GM18907 (cell line): ENCODE measurements around the gene RGS16.
A peak's percentile ranks its signal among the peaks of the same experiment; 100 is the strongest.
"Not testable (repeated sequence)": the region's sequence is repeated elsewhere in the genome, so short reads cannot be mapped to it uniquely, and the experiment has no call there.

Source experiments
- ATAC-seq: cut with Tn5 transposase; IDR thresholded peaks from one replicate; pipeline ENCODE4 v1.9.1; 2021; ENCODE audit warnings: mild to moderate bottlenecking, moderate library complexity; ENCODE audit not compliant: unreplicated experiment

Gene RGS16

GRCh38 chr1:182604175-182605164 lies at the start of gene RGS16:
Gene RGS16 (minus strand): TSS chr1:182604389. CDS start chr1:182604259, 130 bp downstream.
- peak; percentile 89 for ATAC-seq

- ATAC-seq = no peak
Measured at GRCh38 chr1:182653986-182654385, 49.8 kb upstream of the RGS16 start.

DNA sequence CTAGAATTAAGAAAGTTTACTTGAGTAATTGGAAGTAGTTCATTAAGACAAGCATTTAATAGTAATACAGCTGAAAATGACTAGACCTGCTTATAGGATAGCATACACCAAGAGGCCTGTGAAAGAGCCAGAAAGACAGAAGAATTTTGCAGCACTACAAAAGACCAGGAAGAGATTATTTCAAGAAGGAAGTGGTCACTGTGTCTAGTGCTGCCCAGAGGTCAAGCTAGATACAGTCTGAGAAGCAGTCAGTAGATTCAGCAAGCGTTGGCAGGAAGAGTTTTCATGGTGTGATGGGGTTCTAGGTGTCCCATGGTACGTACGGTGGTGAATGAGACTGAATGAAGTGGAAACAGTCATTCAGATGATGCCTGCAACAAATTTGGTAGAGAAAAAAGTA lies 48.7 kb upstream of the RGS16 start:
- no peak for ATAC-seq

- ATAC-seq = no peak
Measured at GRCh38 chr1:182651339-182651724, 47.1 kb upstream of the RGS16 start.

- no peak for ATAC-seq
Measured at GRCh38 chr1:182650678-182651338, 46.6 kb upstream of the RGS16 start.

- no peak for ATAC-seq
Measured at GRCh38 chr1:182649041-182649440, 44.9 kb upstream of the RGS16 start.

DNA sequence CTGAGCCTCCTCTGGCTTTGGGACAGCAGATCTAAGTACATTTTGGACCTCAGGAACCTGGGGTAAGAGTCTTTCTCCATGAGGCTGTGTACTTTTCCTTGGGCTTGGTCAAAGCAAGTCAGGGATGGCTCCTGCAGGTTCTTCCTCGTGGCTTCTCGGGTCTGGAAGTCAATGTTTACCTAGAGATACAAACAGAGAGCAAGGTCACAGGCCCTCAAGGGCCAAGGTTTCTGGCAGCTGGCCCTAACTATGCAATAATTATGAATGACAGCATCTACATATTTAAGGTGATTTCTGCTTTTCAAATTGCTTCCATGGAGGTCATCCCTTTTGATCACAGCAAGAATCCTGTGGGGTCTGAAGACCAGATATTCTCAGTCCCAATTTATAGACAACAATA lies 42.5 kb upstream of the RGS16 start:
- no peak for ATAC-seq

- ATAC-seq = no peak
Measured at GRCh38 chr1:182644886-182645285, 40.7 kb upstream of the RGS16 start.

- no peak for ATAC-seq
Measured at GRCh38 chr1:182643699-182644098, 39.5 kb upstream of the RGS16 start.

DNA sequence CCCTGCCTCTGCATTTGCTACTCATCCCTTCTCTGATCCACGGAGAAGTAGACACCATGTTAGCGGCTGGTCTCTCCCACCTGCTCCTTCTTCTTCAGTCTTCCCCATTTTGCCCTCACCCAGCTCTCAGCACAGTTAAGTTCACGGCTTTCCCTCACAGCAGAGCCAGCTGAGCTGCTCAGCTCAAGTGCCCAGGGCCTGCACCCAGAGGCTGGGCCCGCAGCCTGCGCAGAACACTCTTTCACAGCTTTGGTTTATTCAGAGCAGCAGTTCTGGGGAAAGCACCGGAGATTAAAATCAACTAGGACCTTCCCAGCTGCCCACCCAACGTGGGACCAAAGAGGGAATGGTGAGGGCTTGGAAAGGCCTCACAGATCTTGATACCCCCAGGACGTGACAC lies 38.3 kb upstream of the RGS16 start:
- no peak for ATAC-seq

DNA sequence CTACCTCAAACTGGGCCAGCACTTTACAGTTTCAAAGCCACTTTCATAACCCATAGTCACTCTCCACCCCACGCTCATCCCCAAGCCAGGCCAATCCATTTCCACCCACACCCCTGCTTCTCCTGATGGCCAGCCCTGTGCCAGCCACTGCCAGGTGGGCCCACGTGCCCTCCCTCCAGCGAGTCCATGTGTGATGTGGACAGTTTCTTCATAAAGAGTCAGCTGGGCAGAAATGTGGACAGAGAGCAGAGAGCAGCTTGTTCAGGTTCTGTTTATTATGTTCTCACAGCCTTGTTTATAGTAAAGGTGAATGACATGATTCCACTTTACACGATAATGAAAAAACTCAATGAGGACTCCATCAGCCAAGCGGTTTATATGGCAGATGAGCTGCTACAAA lies 37.4 kb upstream of the RGS16 start:
- no peak for ATAC-seq

GRCh38 chr1:182639330-182639729 lies 35.1 kb upstream of the RGS16 start:
- no peak for ATAC-seq

- ATAC-seq = no peak
Measured at GRCh38 chr1:182637769-182638168, 33.6 kb upstream of the RGS16 start.

DNA sequence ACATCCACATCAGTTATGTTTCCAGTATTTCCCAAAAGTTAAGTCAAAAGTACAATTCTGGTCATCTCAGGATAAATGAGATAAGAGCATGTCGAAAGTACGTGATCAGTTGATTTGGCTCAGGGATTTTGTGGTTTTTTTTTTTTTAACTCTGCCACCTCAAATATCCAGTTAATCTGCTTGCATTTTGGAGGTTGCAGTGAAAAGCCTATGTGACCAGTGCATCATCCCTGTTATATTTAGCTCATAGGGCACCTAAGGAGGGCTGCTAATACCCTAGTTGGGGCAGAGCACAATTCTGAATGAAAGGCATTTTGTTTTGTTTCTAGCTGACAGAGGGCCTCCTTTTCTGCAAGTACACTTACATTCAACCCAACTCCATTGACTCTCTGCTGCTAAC lies 31.7 kb upstream of the RGS16 start:
- no peak for ATAC-seq

- no peak for ATAC-seq
Measured at GRCh38 chr1:182634306-182635072, 30.3 kb upstream of the RGS16 start.

- ATAC-seq = no peak
Measured at GRCh38 chr1:182633657-182634281, 29.6 kb upstream of the RGS16 start.

- no peak for ATAC-seq
Measured at GRCh38 chr1:182633031-182633430, 28.8 kb upstream of the RGS16 start.

DNA sequence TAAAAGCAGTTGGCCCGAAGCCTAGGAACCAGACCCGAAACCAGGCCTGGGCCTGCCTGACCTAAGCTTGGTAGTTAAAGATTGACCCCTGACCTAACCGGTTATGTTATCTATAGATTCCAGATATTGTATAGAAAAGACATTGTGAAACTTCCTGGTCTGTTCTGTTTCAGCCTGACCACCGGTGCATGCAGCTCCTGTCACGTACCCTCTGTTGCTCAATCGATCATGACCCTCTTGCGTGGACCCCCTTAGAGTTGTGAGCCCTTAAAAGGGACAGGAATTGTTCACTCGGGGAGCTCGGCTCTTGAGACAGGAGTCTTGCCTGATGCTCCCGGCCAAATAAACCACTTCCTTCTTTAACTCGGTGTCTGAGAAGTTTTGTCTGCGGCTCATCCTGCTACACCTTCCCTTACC lies 28.3 kb upstream of the RGS16 start:
- not testable (repeated sequence) for ATAC-seq

DNA sequence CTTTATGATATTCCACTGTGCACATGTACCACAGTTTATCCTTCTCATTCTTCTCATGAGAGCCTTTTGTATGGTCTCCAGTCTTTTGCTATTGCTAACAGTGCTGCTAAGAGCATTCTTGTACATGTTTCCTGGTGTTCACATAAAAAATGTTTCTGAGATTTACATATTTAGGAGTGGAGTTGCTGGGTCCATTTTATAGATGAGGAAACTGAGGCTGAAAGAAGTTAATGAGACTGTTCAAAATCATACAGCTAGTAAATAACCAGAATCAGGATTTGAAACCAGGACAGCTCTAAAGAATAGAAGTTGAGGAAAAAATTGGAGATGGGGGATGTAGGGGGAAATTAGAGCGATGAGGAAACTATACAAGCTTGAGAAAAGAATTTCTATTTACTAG lies 27.8 kb upstream of the RGS16 start:
- no peak for ATAC-seq

DNA sequence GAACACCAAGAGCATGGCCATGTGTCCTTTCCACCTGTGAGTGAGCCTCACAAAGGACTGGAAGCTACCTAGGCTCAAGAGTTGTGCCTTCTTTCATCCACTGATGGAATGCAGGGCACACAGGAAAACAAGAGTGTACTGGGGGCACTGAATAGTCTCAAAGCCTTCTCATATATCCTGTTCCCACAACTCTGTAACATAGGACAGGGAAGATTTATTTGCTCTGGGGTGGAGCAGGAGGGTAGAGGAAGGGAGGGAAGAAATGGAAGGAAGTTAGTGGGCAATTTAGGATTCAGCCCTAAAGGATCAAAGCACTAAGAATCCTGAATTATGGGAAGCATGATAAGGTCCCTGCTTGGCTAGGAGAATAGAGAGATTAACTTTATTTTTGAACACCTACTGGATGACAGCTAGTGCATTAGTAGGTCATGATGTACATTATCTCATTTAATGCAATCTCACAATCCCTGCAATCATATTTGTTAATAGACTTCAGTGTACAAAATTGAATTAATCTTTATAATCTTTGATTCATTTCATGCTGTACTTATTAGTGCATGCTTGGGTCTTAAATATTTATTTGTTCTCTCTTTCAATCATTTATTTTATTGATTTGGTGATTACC lies 27.0 kb upstream of the RGS16 start:
- no peak for ATAC-seq
